HepG2 (cell line): ENCODE data around the gene BEST2. TPM values are rescaled to one million over a fixed set of nuclear protein-coding genes. Genes with fewer than 3 reads are reported as not detected.
A peak's percentile ranks its signal among the peaks of the same experiment; 100 is the strongest.

Source experiments
- ADNP ChIP-seq: sonication (generic); formaldehyde crosslinking; IDR thresholded peaks from 2 replicates; pipeline ENCODE4 v1.4.0; 2020; ENCODE audit warnings: missing genetic modification reagents
- CBFB ChIP-seq: sonication (generic); formaldehyde crosslinking; IDR thresholded peaks from 2 replicates; pipeline ENCODE4 v1.4.0; 2020; ENCODE audit warnings: missing genetic modification reagents
- EED ChIP-seq: sonication (generic); formaldehyde crosslinking; IDR thresholded peaks from 2 replicates; pipeline ENCODE4 v1.5.0; 2020; ENCODE audit warnings: mild to moderate bottlenecking, missing genetic modification reagents
- HOXA7 ChIP-seq: sonication (generic); formaldehyde crosslinking; IDR thresholded peaks from 2 replicates; pipeline ENCODE4 v1.8.1; 2022; ENCODE audit warnings: mild to moderate bottlenecking, missing genetic modification reagents, moderate library complexity
- RERE ChIP-seq: IDR thresholded peaks from 2 replicates; pipeline ENCODE4 v1.6.1; 2016; ENCODE audit warnings: low read depth, missing genetic modification reagents, missing compliant biosample characterization
- SIX4 ChIP-seq: sonication (generic); formaldehyde crosslinking; IDR thresholded peaks from 2 replicates; pipeline ENCODE4 v1.4.0; 2020; ENCODE audit warnings: missing genetic modification reagents
- SP1 ChIP-seq, 2 experiments: fragments of 450-650 bp in 1 of 2; sonication (generic) in 1 of 2; formaldehyde crosslinking in 1 of 2; IDR thresholded peaks; 2 replicates each; pipeline versions ENCODE4 v1.4.0 to v1.6.1; 2016 to 2020; ENCODE audit warnings: missing genetic modification reagents in 1 of 2
- TERF1 ChIP-seq: sonication (generic); formaldehyde crosslinking; IDR thresholded peaks from 2 replicates; pipeline ENCODE4 v1.8.0; 2022; ENCODE audit warnings: mild to moderate bottlenecking, missing genetic modification reagents, moderate library complexity
- YEATS4 ChIP-seq: sonication (generic); formaldehyde crosslinking; IDR thresholded peaks from 2 replicates; pipeline ENCODE4 v1.4.0; 2020; ENCODE audit warnings: missing genetic modification reagents, borderline replicate concordance
- ZNF18 ChIP-seq: sonication (generic); formaldehyde crosslinking; IDR thresholded peaks from 2 replicates; pipeline ENCODE4 v1.8.0; 2022; ENCODE audit warnings: mild to moderate bottlenecking, missing genetic modification reagents; ENCODE audit not compliant: insufficient replicate concordance
- ZNF547 ChIP-seq: sonication (generic); formaldehyde crosslinking; IDR thresholded peaks from 2 replicates; pipeline ENCODE4 v1.5.1; 2020; ENCODE audit warnings: mild to moderate bottlenecking, missing genetic modification reagents
- ZNF558 ChIP-seq: sonication (generic); formaldehyde crosslinking; IDR thresholded peaks from 2 replicates; pipeline ENCODE4 v1.9.0; 2022; ENCODE audit warnings: mild to moderate bottlenecking, missing genetic modification reagents, borderline replicate concordance
- ZNF598 ChIP-seq: sonication (generic); formaldehyde crosslinking; IDR thresholded peaks from 2 replicates; pipeline ENCODE4 v1.5.1; 2020; ENCODE audit warnings: mild to moderate bottlenecking, missing genetic modification reagents, borderline replicate concordance
- ZNF713 ChIP-seq: sonication (generic); formaldehyde crosslinking; IDR thresholded peaks from 2 replicates; pipeline ENCODE4 v1.4.0; 2020; ENCODE audit warnings: mild to moderate bottlenecking, missing genetic modification reagents
- ZSCAN12 ChIP-seq: sonication (generic); formaldehyde crosslinking; IDR thresholded peaks from 2 replicates; pipeline ENCODE4 v1.9.0; 2021; ENCODE audit warnings: mild to moderate bottlenecking, missing genetic modification reagents
- polyA plus RNA-seq, 8 experiments: library from polyadenylated mRNA; depleted of rRNA in 3 of 8; stranded (reverse) in 7 of 8; unstranded in 1 of 8; fragments of >200 nt; fragmentation: Illumina TruSeq in 4 of 8; extraction: Trizol in 4 of 8; gene quantifications; 2 replicates each; pipeline versions ENCODE4 v1.2.1 to v1.2.3, GENCODE V29; 2011 to 2016; ENCODE audit warnings: low read depth in 4 of 8, missing spikeins in 1 of 8, mixed read lengths in 1 of 8; ENCODE audit not compliant: insufficient read depth in 1 of 8
- total RNA-seq, 5 experiments: library from RNA; depleted of rRNA; stranded (reverse); fragments of >200 nt; fragmentation: Illumina TruSeq; extraction: Trizol; gene quantifications; 2 replicates each; pipeline ENCODE4 v1.2.3, GENCODE V29; 2016; ENCODE audit warnings: low read depth in 1 of 5

Gene BEST2
- total and polyA plus RNA-seq, 2 of the 13 experiments (the other 11 are each of a cell fraction or from before 2014, with no cell fraction given) = not detected

- TF ChIP-seq SP1 (IDR thresholded peaks at IDR 0.05) (no peak), SP1 (CRISPR knock-in tag; IDR thresholded peaks at IDR 0.05) (peak; percentile 52; the same call in 1 of the 2 replicates), SIX4 (CRISPR knock-in tag) (no peak), HOXA7 (CRISPR knock-in tag) (no peak), ZNF558 (no peak), CBFB (CRISPR knock-in tag) (no peak), YEATS4 (CRISPR knock-in tag) (peak; percentile 68; the same call in 1 of the 2 replicates), ZNF713 (CRISPR knock-in tag) (no peak), ZNF598 (CRISPR knock-in tag) (no peak; the same call in 1 of the 2 replicates), ZSCAN12 (CRISPR knock-in tag) (no peak), TERF1 (no peak), EED (CRISPR knock-in tag) (no peak), ZNF547 (CRISPR knock-in tag) (no peak; the same call in 1 of the 2 replicates), ZNF18 (CRISPR knock-in tag) (no peak), ADNP (CRISPR knock-in tag) (no peak), RERE (CRISPR knock-in tag) (no peak)
Measured at GRCh38 chr19:12766051-12766521, 14.5 kb downstream of the BEST2 start (continued).
